NOMO-1 treated with dmso at 0.1 percent for 144 hours (cell line): ENCODE results near the gene CEBPG.
A peak's percentile ranks its signal among the peaks of the same experiment; 100 is the strongest.

Source experiments
- DNase-seq: peaks from one replicate; lab custom pipeline; 2025; ENCODE audit not compliant: unreplicated experiment; lab: John Stamatoyannopoulos, UW

Gene CEBPG

DNA sequence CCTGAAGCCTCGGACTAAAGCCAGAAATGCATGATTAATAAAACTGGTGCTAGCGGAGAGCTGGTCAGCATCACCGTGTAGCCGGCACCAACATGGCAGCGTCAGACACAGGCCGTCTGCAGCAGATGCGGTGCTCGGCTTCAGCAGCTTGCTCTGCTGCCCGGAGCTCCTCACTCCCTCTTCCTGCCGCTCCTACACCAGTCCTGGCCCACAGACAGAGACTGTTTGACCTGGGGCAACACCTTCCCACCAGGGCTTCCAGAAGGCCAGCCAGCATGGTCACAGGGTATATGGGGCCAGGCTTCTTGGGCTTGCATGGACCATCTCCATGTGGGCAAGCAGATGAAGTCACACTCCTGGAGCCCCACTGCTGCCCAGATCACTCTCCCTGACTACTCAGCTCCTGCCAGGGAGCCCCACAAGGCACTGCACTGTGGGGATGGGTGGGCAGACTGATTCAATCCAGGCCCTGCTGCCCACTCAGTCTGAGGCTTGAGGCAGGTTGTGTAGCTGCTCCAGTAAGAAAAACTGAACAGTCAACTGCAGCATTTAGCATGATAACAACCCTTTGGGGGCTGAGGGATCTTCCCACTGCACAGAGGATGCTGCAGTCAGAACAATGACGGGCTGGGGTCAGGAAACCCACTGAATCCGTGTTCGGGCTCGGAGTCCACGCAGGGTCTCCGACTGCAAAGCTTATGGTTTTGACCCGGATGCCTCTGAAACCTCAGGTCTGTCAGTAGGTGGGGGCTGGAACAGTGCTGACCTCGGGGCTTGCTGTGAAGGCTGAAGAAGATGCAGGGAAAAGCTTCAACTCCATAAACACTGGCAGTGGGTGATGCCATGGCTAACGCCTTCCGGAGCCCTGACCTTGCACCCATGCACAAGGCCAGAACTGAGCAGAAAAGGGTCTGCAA lies 45.6 kb downstream of the CEBPG start:
- DNase-seq = no peak

DNA sequence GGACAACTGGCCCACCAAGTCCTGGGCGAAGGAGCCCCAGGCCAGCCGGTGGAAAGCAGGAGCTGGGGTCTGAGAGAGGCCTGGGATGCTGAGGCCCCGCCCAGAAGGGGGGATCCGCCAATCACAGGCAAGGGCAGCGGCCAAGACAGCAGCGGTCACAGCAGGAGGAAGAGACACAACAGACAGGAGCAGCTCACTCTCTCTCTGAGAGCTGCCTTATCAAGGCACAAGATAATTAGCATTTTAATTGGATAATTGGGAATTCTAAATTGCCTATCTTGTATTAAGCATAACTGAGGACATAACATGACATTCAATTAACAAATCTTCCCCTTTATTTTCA lies 46.2 kb downstream of the CEBPG start:
- no peak for DNase-seq

DNA sequence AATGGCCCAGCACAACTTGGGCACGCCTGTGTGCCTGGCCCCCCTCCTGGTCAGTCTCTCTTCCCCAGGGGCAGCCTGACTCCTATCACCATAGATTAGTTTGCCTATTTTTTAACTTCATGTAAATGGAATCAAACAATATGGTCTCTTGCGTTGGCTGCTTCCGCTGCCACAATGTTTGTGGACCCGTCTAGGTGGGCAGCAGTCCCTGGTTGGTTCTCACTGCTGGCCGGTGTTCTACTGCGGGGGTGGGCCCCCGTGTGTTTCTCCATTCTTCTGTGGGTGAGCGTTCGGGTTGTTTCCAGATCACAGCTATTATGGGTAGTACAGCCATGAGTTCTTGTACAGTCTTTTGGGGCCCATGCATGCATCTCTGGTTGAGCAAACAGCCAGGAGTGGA lies 47.3 kb downstream of the CEBPG start:
- DNase-seq = no peak

DNA sequence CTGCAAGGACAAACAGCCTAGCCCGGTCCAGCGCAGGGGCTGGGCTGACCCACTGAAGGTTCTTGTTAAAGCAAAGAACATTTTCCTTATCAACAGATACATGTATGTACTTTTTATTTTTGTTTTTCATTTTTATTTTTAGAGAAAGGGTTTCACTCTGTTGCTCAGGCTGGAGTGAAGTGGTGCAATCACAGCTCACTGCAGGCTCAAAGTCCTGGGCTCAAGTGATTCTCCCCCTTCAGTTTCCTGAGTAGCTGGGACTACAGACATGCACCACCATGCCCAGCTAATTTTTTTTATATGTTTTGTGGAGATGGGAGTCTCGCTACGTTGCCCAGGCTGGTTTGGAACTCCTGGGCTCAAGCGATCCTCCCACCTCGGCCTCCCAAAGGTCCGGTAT lies 47.9 kb downstream of the CEBPG start:
- no peak for DNase-seq

DNA sequence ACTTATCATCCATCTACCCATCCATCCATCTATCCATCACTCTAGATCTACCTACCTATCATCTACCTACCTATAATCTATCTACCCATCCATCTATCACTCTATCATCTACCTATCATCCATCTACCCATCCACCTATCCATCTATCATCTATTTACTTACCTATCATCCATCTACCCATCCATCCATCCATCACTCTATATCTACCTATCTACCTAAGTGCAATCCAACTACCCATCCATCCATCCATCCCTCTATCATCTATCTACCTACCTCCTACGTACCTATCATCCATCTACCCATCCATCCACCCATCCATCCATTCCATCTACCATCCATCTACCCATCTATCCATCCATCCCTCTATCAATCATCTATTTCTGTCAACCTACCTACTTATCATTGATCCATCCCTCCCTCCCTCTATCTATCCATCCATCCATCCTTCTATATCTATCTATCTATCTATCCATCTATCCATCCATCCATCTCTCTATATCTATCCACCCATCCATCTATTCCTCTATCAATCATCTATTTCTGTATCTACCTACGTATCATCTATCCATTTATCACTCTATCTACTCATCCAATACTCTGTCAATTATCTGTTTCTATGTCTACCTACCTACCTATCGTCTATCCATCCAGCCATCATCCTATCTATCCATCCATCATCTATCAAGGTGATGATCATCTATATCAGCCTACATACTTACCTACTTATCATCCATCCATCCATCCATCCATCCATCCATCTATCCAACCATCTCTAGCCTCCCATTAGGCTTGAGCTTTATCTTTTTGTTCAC lies 49.1 kb downstream of the CEBPG start:
- DNase-seq = no peak

DNA sequence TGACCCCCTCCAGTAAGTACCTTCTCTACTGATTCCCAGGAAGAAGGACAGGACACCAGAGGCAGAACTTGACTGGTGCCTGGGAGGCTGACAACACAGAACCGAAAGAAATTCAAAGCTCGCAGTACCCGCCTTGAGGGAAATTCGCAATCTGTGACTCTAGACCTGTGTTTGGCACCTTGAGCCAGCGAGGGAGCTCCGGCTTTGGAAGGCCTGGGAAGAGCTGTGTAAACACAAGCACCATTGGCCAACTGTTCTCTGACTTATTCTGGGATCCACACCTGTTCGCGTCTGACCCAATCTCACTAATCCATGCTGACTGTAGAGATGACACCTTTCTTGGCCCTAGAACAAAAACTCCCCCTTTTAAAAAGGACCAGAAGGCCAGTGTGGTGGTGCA lies 50.7 kb downstream of the CEBPG start:
- DNase-seq = no peak

DNA sequence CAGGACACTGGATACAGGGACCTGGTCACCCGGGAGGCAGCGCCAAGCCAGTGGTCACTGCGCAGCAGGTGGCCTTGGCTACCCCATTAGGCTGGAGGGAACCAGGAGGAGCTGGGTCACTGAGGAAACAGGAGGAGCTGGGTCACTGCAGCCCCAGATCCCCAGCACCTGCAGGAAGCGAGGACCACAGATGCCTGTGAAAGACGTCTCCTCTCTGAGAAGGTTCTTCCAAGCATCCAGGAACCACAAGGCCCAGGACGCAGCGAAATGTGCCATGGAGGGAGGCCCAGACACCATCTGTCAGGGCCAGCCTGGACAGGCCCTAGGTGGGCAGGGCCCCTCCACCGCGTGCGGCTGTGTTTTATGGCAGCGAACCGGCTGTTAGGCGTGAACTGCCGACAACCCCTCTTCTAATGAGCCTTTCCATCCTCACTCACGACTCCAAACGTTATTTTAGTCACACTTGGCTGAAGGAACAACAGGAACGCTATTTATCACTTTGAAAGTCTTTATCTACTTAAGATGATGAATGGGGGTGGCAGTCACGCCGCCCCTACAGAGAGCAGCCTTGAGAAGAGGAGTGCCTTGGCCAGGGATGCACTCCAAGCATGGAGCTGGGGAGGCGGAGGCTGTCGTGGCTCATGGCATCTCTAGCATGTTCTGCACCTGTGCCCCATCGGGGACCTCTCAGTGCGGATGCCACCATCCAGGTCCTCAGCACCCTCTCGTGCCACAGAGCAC lies 53.3 kb downstream of the CEBPG start:
- no peak for DNase-seq

DNA sequence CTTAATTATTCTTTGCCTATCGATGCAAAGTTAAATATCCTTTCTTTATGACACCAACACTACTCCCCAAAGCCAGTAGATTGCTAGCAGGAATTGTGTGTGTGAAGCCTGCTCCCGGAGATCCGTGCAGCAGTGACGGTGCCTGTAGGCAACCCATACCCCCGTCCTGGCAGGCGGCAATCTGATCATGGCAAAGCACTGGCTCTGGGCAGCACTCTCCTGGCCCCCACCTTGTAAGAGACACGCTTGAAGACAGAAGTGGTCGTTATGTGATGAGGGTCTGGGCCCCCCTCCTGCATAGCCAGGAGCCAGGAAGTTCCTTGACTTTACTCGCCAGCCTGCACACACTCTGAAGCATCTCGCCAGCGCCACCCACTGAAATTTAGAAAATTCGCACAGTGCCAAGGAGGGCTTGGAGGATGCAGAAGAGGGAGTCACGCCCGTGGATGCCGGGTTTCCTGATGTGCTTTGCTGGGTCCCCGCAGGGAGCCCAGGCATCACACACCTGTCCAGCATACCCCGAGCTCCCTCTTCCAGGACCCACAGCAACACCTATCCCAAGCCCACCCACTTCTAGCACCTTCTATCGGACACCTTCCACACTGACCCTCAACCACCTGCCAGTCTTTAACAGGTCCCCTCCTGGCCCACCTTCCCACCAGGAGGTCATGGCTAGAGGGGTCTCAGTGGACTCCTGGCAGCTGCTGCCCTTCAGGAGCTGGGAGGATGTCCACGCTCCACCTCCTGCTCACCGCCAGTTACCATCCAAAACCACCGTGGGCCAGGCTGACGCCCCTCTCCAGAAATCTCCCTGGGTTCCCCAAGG lies 54.5 kb downstream of the CEBPG start:
- no peak for DNase-seq

DNA sequence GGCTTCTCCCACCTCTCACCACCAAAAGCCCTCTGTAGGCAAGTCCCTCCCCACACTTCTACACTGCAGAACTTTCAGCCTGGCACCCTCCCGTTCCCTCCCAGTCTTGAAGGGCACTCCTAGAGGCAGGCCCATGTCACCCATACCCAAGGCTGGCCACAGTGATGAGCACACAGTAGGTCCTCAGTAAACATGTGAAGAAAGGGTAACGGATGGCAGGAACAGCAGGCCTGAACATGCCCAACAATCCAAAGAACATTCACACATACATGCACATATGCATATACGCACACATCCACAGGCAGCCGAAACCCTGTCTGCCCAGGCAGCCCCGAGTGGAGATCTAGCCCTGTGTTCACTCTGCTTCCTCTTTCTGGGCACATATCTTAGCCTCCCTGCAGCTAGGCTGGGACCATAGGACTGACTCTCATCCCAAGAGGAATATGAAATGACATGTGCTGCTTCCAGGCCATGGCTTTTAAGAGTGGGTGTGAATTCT lies 55.2 kb downstream of the CEBPG start:
- no peak for DNase-seq

DNA sequence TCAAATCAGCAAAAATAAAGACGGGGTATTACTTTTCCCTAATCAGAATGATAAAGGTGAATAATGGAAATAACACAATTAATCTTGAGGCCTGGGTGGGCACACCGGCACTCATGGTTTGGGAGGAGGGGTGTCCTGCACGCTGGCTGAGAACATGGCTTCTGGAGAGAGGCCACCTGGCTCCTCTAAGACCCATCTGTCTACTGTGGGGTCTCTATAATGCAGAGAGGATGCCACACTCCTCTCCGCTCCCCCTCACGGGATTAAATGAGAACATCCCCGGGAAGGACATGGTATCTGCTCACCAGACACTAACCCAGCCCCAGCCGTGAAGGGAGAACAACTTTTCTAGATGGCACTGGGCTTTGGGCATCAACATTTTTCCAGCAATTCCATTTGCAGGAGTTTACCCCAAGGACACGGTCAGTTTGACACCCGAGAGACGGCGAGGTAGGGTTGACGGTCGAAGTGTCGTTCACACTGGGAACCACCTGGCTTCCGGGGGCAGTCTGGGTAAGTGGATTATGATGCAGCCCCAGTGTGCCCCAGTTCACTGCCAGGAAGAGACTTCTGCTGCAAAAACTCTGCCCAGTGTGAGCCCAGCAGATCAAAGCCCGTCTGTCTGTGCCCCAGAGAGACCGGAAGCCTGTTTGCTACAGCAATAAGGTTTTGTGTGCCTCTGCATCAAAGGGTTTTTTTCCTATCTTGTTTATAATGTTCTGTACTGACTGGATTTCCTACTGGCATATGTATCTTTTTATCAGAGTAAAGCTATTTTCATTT lies 56.6 kb downstream of the CEBPG start:
- DNase-seq = no peak

DNA sequence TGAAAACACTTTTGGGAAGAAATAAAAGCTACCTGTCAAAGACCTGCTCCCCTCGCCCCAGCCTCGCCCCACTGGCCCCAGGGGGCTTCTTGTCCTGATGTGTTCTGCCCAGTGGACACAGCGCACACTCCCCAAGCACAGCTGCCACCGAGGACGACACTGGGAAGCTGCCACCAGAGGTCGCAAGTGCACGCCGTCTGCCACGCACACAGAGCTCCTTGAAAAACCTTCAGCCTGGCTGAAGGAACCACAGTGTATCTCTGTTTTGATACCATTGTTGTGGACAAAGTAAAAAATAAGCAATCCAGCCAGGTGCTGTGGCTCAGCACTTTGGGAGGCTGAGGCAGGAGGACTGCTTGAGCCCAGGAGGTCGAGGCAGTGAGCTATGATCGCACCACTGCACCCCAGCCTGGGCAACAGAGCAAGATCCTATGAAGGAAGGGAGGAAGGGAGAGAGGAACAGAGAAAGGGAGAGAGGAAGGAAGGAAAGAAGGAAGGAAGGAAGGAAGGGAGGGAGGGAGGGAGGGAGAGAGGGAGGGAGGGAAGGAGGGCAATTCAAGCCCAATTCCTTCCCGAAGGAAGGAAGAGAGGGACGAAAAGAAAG lies 57.3 kb downstream of the CEBPG start:
- DNase-seq = peak; percentile 57

DNA sequence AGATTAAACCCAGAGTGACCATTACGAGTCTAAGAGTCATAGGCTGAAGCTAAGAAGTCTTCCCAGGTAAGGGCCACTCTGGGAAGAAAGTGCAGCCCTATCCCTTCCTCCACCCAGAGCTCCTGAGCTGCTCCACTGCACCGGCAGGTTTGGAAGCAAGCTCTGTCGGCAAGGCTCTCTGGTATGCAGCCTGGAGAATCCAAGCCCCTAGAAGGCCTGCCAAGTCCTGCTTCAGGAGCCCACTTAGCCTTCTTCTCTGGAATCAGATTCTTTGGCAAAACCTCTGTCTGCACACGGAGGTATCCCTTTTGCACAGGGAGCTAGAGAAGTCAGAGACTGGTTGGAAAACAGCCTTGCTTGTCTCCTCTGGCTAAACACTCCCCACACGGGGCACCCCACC lies 58.5 kb downstream of the CEBPG start:
- no peak for DNase-seq
